Hepatocyte (in vitro differentiated cells): ENCODE results near the gene DPYD.

Experiments
- CTCF ChIP-seq: fragments of 200-600 bp; sonication (generic); IDR thresholded peaks from 2 replicates; pipeline ENCODE4 v1.5.1; 2016; ENCODE audit warnings: antibody characterized with exemption, mild to moderate bottlenecking; ENCODE audit not compliant: poor library complexity
- EZH2 ChIP-seq: fragments of 200-600 bp; sonication (generic); IDR thresholded peaks from 2 replicates; pipeline ENCODE4 v1.6.1; 2016; ENCODE audit warnings: antibody characterized with exemption, mild to moderate bottlenecking, borderline replicate concordance

GRCh38 chr1:97577613-97578012 lies 343.2 kb downstream of the DPYD start:
- TF ChIP-seq CTCF (no peak), EZH2 (no peak)
